Mucosa of descending colon (tissue), 3 donors: ENCODE data around the gene VDR. TPM values are rescaled to one million over a fixed set of nuclear protein-coding genes. Genes with fewer than 3 reads are reported as not detected.

Experiments
- ATAC-seq: fragments of 200-7000 bp; cut with Tn5 transposase; one replicate; pipeline ENCODE4 v1.9.1; 2020; ENCODE audit warnings: mild to moderate bottlenecking, moderate library complexity
- DNase-seq, 3 donors: peaks; one replicate each; pipeline ENCODE4 v3.0.0-alpha.2; 2020
- H3K36me3 ChIP-seq: fragments of 200-600 bp; one replicate; pipeline ENCODE4 v1.8.0; 2021; ENCODE audit warnings: low read depth, mild to moderate bottlenecking
- H3K4me1 ChIP-seq: fragments of 200-600 bp; one replicate; pipeline ENCODE4 v1.8.0; 2021; ENCODE audit warnings: low read depth, mild to moderate bottlenecking
- H3K4me3 ChIP-seq: fragments of 200-600 bp; one replicate; pipeline ENCODE4 v1.8.0; 2021; ENCODE audit warnings: mild to moderate bottlenecking
- H3K9me3 ChIP-seq: fragments of 200-600 bp; one replicate; pipeline ENCODE4 v1.8.0; 2021; ENCODE audit warnings: mild to moderate bottlenecking
- intact Hi-C, 2 donors: fragments of 100-400 bp; cut with DNase I in 1 of 2; cut with micrococcal nuclease in 1 of 2; formaldehyde crosslinking; loops; one replicate each; pipeline versions ENCODE4 v1.11.0 to v1.11.1; 2022; cut with DNase I, micrococcal nuclease
- total RNA-seq, 3 donors: library from RNA; stranded (reverse); fragmentation: NEBNext Ultra II Directional in 2 of 3; extraction: Animal tissue kit (Norgen Biotek cat#: 25700) in 2 of 3; gene quantifications; one replicate each; pipeline versions ENCODE4 v1.2.1 to v1.2.4, GENCODE V29; 2021 to 2023
- TF ChIP-seq, protein P1 (sequence below): fragments of 200-600 bp; IDR thresholded peaks from one replicate; pipeline ENCODE4 v1.8.0; 2022; ENCODE audit warnings: antibody characterized with exemption, mild to moderate bottlenecking
- donor health status: DM: no; HTN: no; CAD: no; lungs with moderate emphysema.
- donor health status: DM: no; HTN: no; CAD: no.
- donor health status: DM: no; HTN: yes; CAD: no.

VDR gene
- total RNA-seq, 3 donors from 2014 or later, result 69.5 to 175 (median 162) TPM

DNA sequence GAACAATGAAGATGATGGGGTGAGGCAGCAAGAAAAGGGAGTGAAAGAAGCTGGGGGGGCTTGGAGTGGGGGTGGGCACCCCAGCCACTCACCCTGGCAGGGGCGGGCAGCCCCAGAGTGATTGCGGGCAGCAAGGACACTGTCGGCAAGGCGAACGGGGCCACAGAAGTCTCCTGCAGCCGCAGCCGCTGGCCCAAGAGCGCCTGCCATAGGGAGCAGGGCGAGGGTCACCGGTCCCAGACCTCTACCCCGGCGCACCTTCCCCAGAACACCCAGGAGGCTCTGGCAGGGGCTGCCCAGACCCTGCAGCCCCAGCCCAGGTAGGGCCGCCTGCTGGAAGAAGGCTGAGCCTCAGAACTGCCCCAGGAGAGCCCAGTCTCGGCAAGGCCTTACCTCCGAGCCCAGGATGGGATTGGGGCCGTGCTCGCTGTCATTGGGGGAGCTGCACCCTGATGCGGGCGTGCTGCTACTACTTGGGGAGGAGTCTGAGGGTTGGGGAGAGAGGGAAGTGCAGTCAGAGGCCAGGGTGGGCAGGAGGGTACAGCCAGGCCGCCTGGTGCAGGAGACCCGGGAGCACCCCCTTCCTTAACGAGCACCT, 108.9 kb downstream of the VDR start:
- Histone ChIP-seq H3K4me1 (no peaks in the 10 kb centered on the region), H3K9me3 (no peaks in the 10 kb centered on the region), H3K4me3 (no peak overlapping the region), H3K36me3 (no peaks in the 10 kb centered on the region)
- TF ChIP-seq, protein P1, sequence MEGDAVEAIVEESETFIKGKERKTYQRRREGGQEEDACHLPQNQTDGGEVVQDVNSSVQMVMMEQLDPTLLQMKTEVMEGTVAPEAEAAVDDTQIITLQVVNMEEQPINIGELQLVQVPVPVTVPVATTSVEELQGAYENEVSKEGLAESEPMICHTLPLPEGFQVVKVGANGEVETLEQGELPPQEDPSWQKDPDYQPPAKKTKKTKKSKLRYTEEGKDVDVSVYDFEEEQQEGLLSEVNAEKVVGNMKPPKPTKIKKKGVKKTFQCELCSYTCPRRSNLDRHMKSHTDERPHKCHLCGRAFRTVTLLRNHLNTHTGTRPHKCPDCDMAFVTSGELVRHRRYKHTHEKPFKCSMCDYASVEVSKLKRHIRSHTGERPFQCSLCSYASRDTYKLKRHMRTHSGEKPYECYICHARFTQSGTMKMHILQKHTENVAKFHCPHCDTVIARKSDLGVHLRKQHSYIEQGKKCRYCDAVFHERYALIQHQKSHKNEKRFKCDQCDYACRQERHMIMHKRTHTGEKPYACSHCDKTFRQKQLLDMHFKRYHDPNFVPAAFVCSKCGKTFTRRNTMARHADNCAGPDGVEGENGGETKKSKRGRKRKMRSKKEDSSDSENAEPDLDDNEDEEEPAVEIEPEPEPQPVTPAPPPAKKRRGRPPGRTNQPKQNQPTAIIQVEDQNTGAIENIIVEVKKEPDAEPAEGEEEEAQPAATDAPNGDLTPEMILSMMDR, result no peak
- ATAC-seq (no peak), DNase-seq (no peak)
- intact Hi-C loops, result loop anchor here in 1 of 2 donors (5.0 kb wide), 1 partner anchor 46 kb away; no protein-coding TSS in a partner anchor

DNA sequence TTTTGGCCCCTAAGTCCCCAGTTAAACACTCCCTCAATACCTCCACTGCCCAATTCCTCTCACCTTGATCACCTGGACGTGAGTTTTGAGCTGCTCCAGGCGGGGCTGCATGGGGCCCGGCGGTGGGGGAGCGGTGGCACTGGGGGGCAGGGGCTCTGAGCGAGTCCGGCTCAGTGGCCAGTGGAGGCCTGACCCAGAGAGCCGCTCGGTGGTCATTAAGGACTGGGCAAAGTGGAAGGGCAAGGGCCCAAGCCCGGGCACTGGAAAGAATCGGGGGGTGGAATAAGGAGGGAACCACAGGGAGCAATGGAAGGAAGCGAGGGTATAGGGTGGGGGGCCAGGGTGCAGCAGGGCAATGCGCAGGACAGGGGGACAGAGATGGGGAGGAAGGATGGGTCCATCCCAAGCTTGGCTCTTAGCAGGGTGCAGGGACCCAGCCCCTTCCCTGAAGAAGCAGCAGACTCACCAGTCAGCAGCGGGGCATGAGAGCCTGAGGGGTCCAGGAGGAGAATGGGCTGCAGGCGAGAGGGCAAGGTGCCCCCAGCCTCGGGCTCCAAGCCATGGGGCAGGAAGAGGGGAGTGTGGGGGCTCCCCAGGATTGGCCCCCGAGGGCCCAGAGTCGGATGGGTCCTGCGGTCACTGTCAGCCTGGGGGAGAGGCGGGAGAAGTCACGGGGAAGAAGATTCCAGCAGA, 109.5 kb downstream of the VDR start:
- H3K4me3 ChIP-seq, result no peak overlapping the region
- DNase-seq, result no peak
- H3K36me3 ChIP-seq, result no peaks in the 10 kb centered on the region
- H3K9me3 ChIP-seq, result no peaks in the 10 kb centered on the region
- no peaks in the 10 kb centered on the region for H3K4me1 ChIP-seq
- no peak for ATAC-seq
- TF ChIP-seq, protein P1, result no peak
- intact Hi-C loops, result loop anchor here in 1 of 2 donors (5.0 kb wide), 1 partner anchor 47 kb away; no protein-coding TSS in a partner anchor

DNA sequence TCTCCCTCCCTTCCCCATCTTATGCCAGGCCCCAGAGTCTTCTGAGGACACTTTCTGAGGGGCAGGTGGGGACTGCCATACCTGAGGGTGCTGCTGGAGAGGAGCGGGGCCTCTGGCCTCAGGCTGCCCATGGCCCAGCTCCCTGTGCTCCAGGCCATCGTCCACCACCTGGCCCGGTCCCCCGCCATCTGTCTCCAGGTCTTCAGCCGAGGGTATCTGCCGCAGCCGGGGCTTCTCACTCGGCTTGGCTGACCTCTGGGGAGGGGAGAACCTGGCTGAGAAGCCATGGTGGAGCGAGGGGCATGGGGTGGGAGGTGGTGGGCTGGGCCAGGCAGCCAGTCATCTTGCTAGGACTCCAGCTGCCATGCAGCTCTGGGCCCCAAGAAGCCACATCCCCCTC, 110.1 kb downstream of the VDR start:
- H3K4me1 ChIP-seq, result no peaks in the 10 kb centered on the region
- H3K9me3 ChIP-seq, result no peaks in the 10 kb centered on the region
- no peaks in the 10 kb centered on the region for H3K36me3 ChIP-seq
- H3K4me3 ChIP-seq, result no peak overlapping the region
- intact Hi-C loops, result loop anchor here in 1 of 2 donors (5.0 kb wide), 1 partner anchor 48 kb away; no protein-coding TSS in a partner anchor
- TF ChIP-seq, protein P1, result no peak
- ATAC-seq, result no peak
- no peak for DNase-seq

DNA sequence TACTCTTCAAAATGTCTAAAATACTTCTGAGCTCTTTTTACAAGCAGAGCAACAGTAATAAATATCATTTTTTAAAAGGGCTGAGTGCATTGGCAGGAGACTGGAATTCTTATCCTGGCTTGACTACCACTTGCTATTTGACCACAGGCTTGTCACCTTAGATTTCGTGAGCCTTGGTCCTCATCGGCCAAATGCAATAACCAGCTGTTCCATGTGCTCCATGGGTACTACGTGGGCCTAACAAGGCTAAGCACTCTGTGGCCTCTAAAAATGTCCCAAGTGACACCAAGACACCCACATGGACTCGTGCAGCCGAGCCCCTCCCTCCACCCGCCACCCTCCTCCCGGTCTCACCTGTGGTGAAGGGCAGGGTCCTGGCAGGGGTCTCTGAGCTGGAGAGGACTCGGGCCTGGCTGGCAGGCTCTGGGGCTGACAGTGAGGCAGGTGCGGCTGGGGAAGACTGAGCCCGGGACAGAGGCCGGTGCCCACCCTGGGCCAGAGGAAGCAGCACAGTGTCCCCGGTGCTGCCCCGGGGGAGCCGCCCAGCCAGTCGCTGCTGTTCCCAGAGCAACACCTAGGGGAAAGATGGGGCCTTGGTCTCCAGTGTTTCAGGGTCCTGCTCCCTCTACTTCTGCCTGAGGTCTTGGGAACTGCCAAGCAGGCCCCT, 111.6 kb downstream of the VDR start:
- H3K4me3 ChIP-seq, result no peak overlapping the region
- TF ChIP-seq, protein P1, result no peak
- no peaks in the 10 kb centered on the region for H3K36me3 ChIP-seq
- DNase-seq (peak in 1 of 3 donors; percentile 40), ATAC-seq (no peak)
- no peaks in the 10 kb centered on the region for H3K4me1 ChIP-seq
- no peaks in the 10 kb centered on the region for H3K9me3 ChIP-seq
- intact Hi-C loops, result no loop called here

DNA sequence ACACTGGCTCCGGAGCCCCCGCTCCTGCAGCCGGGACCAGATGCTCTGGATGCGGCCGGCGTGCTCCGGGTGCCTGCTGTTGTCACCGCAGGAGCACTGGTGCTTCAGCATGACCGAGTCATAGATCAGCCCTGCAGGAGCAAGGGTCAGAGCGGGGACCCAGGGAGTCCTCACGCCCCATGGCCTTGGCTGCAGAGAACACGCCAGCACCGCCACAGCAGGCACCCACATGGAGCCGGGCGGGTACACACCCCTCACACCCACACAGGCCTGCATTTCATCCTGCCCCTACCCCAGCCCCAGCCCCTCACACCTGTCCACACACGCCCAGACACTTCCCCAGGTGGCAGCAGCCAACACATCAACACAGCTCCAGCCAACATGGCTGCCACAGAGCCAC, 112.9 kb downstream of the VDR start:
- no peak overlapping the region for H3K4me3 ChIP-seq
- intact Hi-C loops, result no loop called here
- DNase-seq, result peak in 1 of 3 donors; percentile 45
- TF ChIP-seq, protein P1, result no peak
- H3K4me1 ChIP-seq, result no peaks in the 10 kb centered on the region
- no peaks in the 10 kb centered on the region for H3K36me3 ChIP-seq
- no peak for ATAC-seq
- H3K9me3 ChIP-seq, result no peaks in the 10 kb centered on the region

Other genes starting within 250 kb of the VDR start
- gene RPAP3, start 199.0 kb downstream of the VDR start, total RNA-seq, result 10 to 100 TPM; 16.5 to 26.0 (median 20.0) TPM
- under 1 TPM in 2 of 3 donors, not detected in 1; 0.19 to 0.31 TPM for gene ENDOU, start 179.5 kb downstream of the VDR start, total RNA-seq
- 10 to 100 TPM in 2 of 3 donors, 1 to 10 TPM in 1; 9.5 to 15.6 (median 11.4) TPM for gene RAPGEF3, start 146.1 kb downstream of the VDR start, total RNA-seq
- 10 to 100 TPM; 17.2 to 35.4 (median 19.1) TPM for gene SLC48A1, start 131.8 kb downstream of the VDR start, total RNA-seq
- gene HDAC7, start 85.1 kb downstream of the VDR start, total RNA-seq, result 10 to 100 TPM; 19.5 to 67.4 (median 33.2) TPM
- 100 to 1,000 TPM in 2 of 3 donors, 10 to 100 TPM in 1; 93.9 to 208 (median 183) TPM for gene TMEM106C, start 58.6 kb upstream of the VDR start, total RNA-seq
- gene COL2A1, start 99.5 kb upstream of the VDR start, total RNA-seq, result 1 to 10 TPM in 2 of 3 donors, under 1 TPM in 1; 0.19 to 1.5 (median 1.2) TPM
- 10 to 100 TPM; 12.7 to 20.8 (median 17.4) TPM for gene SENP1, start 201.1 kb upstream of the VDR start, total RNA-seq
- gene PFKM, start 214.4 kb upstream of the VDR start, total RNA-seq, result 10 to 100 TPM; 37.3 to 98.8 (median 40.9) TPM